Small intestine (tissue), 7 donors: ENCODE measurements around the gene TENT5C. TPM values are rescaled to one million over a fixed set of nuclear protein-coding genes. Genes with fewer than 3 reads are reported as not detected.

ENCODE experiments used
- DNase-seq, 2 donors: peaks; one replicate each; pipeline versions ENCODE4 v3.0.0 to v3.0.0-alpha.2; 2013
- FAIRE-seq: peaks from 2 replicates; lab custom pipeline; 2012; peaks lifted over from hg19 to GRCh38; lab: Jason Lieb, UNC
- H3K27ac ChIP-seq, 3 donors: one replicate each; pipeline ENCODE4 v1.5.1; 2013; ENCODE audit warnings: low read length in 2 of 3, mild to moderate bottlenecking in 2 of 3, control low read depth in 1 of 3, inconsistent platforms in 1 of 3, low read depth in 1 of 3, moderate library complexity in 1 of 3
- H3K27me3 ChIP-seq, 3 donors: one replicate each; pipeline ENCODE4 v1.6.1; 2013; ENCODE audit warnings: low read length in 3 of 3, inconsistent platforms in 1 of 3; ENCODE audit not compliant: control insufficient read depth in 3 of 3, insufficient read depth in 3 of 3
- H3K36me3 ChIP-seq, 3 donors: one replicate each; pipeline ENCODE4 v1.6.1; 2013; ENCODE audit warnings: low read length in 3 of 3, inconsistent platforms in 1 of 3, low read depth in 1 of 3, mild to moderate bottlenecking in 1 of 3, moderate library complexity in 1 of 3; ENCODE audit not compliant: control insufficient read depth in 3 of 3, insufficient read depth in 2 of 3
- H3K4me1 ChIP-seq, 3 donors: one replicate each; pipeline ENCODE4 v1.6.1; 2013; ENCODE audit warnings: low read length in 2 of 3, inconsistent platforms in 1 of 3, low read depth in 1 of 3, mild to moderate bottlenecking in 1 of 3, moderate library complexity in 1 of 3; ENCODE audit not compliant: control insufficient read depth in 3 of 3, insufficient read depth in 2 of 3
- H3K4me3 ChIP-seq, 3 donors: one replicate each; pipeline ENCODE4 v1.5.1; 2013; ENCODE audit warnings: low read length in 3 of 3, control low read depth in 1 of 3, inconsistent platforms in 1 of 3, low read depth in 1 of 3, mild to moderate bottlenecking in 1 of 3, moderate library complexity in 1 of 3
- H3K9me3 ChIP-seq, 2 donors: one replicate each; pipeline ENCODE4 v1.6.1; 2013; ENCODE audit warnings: low read depth in 1 of 2, low read length in 1 of 2; ENCODE audit not compliant: control insufficient read depth in 2 of 2, insufficient read depth in 1 of 2
- WGBS, 3 donors: extraction: QIAGEN DNeasy Blood & Tissue Kit; methylation state at CpG; one replicate each; pipeline ENCODE4 v1.1.7; 2013; 5-methylcytosine and 5-hydroxymethylcytosine counted together
- polyA plus RNA-seq, 4 donors: library from polyadenylated mRNA; stranded (reverse) in 3 of 4; unstranded in 1 of 4; fragments of 200-250 nt in 3 of 4; fragments of 120-200 nt in 1 of 4; gene quantifications; one replicate each; pipeline versions ENCODE4 v1.2.1 to v1.2.3, GENCODE V29; 2013
- donor health status: healthy with polysubstance abuse.
- donor health status: control.
- donor health status: control.
- donor health status: Bipolar disorder and iron deficiency.
- donor health status: healthy.

The TENT5C gene
- polyA plus RNA-seq, 4 donors, result 2.2 to 13.5 (median 3.9) TPM

GRCh38 chr1:117575586-117576225, 30.1 kb upstream of the TENT5C start:
- Histone ChIP-seq H3K27me3 (no peaks in the 10 kb centered on the region), H3K4me3 (no peak overlapping the region), H3K27ac (no peak overlapping the region), H3K4me1 (peaks cover 0 to 3% (median 0%) of the 10 kb centered on the region in 3 donors), H3K9me3 (no peaks in the 10 kb centered on the region), H3K36me3 (no peaks in the 10 kb centered on the region)
- FAIRE-seq, result no peak
- no peak for DNase-seq
- WGBS, 3 donors, result 77 to 87% (median 82%) methylated on average over 8 of the region's 8 CpGs

DNA sequence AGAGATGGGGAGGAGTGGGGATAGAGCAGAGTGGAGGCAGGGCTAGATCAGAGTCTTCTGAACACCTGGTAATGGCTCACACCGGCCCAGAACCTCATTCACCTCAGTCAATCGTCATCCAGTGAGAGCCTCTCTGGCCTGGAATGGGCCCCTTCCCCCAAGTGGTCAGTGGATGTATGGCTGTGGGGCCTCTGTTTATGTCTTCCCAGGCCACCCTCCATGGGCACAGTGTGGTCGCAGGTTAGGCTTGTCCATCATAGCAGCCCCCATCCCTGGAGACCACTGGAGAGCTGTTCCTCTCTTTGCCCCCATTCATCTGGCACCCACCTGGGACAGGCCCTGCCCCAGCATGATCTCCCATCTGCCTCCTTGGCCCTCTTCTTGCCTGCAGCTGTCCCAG, 29.6 kb upstream of the TENT5C start:
- Histone ChIP-seq H3K4me1 (peaks cover 0 to under 1% (median 0%) of the 10 kb centered on the region in 3 donors), H3K27me3 (no peaks in the 10 kb centered on the region), H3K4me3 (no peak overlapping the region), H3K36me3 (no peaks in the 10 kb centered on the region), H3K9me3 (no peaks in the 10 kb centered on the region), H3K27ac (no peak overlapping the region)
- FAIRE-seq, result no peak
- WGBS, 3 donors, result 77 to 93% (median 92%) methylated on average over 3 of the region's 3 CpGs
- DNase-seq, result no peak

- no peak for FAIRE-seq
- H3K27ac ChIP-seq, result no peak overlapping the region
- DNase-seq, result no peak
Measured at GRCh38 chr1:117577191-117577885, 28.5 kb upstream of the TENT5C start.

DNA sequence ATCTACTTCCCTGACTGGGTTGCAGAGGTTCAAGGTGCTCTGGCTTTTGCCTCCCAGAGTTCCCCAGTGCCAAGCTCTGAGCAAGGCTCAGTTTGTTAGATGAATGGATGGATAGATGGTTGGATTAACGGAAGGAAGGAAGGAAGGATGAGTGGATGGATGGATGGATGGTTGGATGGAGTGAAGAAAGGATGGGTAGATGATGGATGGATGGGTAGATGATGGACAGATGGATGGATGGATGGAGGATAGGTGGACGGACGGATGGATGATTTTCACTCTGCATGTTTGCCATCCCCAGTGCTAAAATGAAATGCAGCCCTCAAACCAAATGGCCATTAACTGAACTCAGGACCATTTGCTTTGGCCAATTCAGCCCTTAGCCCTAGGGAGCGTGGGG, 27.4 kb upstream of the TENT5C start:
- H3K36me3 ChIP-seq, result no peaks in the 10 kb centered on the region
- H3K4me1 ChIP-seq, result no peaks in the 10 kb centered on the region
- no peaks in the 10 kb centered on the region for H3K27me3 ChIP-seq
- H3K4me3 ChIP-seq, result no peak overlapping the region
- FAIRE-seq (no peak), DNase-seq (no peak)
- H3K9me3 ChIP-seq, result no peaks in the 10 kb centered on the region
- H3K27ac ChIP-seq, result no peak overlapping the region
- whole genome bisulfite sequencing, 3 donors, result 91 to 99% (median 92%) methylated on average over 4 of the region's 4 CpGs

More at GRCh38 chr1:117577191-117577885, 28.5 kb upstream of the TENT5C start:
- no peaks in the 10 kb centered on the region for H3K27me3 ChIP-seq
- no peak overlapping the region for H3K4me3 ChIP-seq
- H3K36me3 ChIP-seq, result no peaks in the 10 kb centered on the region
- no peaks in the 10 kb centered on the region for H3K4me1 ChIP-seq
- 78 to 89% (median 85%) methylated on average over 2 of the region's 2 CpGs for WGBS, 3 donors
- no peaks in the 10 kb centered on the region for H3K9me3 ChIP-seq

GRCh38 chr1:117579221-117579906, 26.5 kb upstream of the TENT5C start:
- Histone ChIP-seq H3K36me3 (no peaks in the 10 kb centered on the region), H3K9me3 (no peaks in the 10 kb centered on the region), H3K4me1 (no peaks in the 10 kb centered on the region), H3K4me3 (no peak overlapping the region), H3K27me3 (no peaks in the 10 kb centered on the region), H3K27ac (no peak overlapping the region)
- FAIRE-seq, result no peak
- DNase-seq, result no peak
- 81 to 84% (median 83%) methylated on average over 10 of the region's 10 CpGs for WGBS, 3 donors

DNA sequence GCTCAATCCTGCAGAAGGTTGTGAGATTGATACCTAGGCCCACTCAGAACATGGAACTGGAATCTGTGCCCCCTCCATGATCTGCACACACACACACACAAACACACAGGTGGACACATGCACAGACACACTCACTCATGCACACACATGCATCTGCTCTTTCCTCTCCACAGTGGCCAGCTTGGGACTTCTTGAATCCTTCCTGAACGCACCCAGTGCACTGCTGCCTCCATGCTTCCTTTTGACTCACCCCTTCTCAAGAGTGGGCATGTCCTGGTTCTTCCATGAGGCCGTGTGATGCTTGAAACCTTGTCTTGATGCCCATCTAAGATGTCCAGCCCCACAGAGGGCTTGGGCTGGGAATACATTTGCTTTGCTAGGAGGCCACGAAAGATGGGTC, 25.4 kb upstream of the TENT5C start:
- no peak overlapping the region for H3K27ac ChIP-seq
- H3K27me3 ChIP-seq, result no peaks in the 10 kb centered on the region
- no peak for DNase-seq
- no peaks in the 10 kb centered on the region for H3K4me1 ChIP-seq
- no peaks in the 10 kb centered on the region for H3K9me3 ChIP-seq
- H3K4me3 ChIP-seq, result no peak overlapping the region
- FAIRE-seq, result no peak
- WGBS, 3 donors, result 56 to 83% (median 70%) methylated on average over 3 of the region's 3 CpGs
- no peaks in the 10 kb centered on the region for H3K36me3 ChIP-seq

DNA sequence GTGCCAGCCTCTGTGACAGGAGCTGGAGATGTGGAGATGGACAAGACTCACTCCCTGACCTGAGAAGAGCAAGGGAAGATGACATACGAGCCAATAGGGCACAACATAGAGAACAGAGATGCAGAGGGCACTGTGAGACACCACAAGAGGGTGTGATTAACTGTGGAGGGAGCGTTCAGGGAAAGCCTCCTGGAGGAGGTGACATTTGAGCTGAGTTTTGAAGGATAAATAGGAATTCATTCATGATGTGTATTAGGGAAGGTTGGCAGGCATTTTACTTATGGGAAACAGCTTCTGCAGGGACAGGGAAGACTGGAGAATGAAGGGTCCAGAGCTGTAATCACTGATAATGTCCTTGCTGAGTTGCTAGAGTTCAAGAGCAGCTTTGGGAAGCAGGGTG, 25.0 kb upstream of the TENT5C start:
- H3K4me3 ChIP-seq, result no peak overlapping the region
- H3K27ac ChIP-seq, result no peak overlapping the region
- DNase-seq, result no peak
- no peaks in the 10 kb centered on the region for H3K9me3 ChIP-seq
- H3K27me3 ChIP-seq, result no peaks in the 10 kb centered on the region
- H3K4me1 ChIP-seq, result no peaks in the 10 kb centered on the region
- FAIRE-seq, result no peak
- H3K36me3 ChIP-seq, result no peaks in the 10 kb centered on the region
- 76 to 81% (median 76%) methylated on average over 2 of the region's 2 CpGs for WGBS, 3 donors

DNA sequence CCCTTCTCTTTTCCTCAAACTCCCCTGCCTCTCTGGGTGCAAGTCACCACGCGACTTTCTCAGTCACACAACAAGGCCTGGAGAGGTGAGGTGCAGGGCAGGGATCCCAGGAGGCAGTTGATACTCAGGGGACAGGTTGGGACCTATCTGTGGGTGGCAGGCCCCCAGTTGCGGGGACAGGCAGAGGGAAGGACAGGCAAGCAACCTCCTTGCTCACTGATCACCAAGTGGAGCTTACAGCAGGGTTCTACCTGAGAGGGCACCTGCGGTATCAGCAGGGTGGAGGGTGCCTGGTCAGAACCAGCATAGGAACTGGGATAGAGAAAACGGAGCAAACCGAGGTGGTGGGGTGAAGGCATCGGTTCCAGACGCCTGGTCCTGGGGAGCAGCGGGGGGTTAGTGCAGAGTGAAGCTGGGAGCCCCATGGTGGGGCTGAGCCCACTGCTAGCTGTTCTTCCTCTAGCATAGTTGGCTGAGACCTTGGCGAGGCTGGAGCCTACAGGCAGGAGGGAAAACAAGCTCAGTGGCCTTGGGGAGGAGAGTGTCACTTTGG, 24.4 kb upstream of the TENT5C start:
- Histone ChIP-seq H3K27ac (no peak overlapping the region), H3K36me3 (no peaks in the 10 kb centered on the region), H3K9me3 (no peaks in the 10 kb centered on the region), H3K4me3 (no peak overlapping the region), H3K4me1 (no peaks in the 10 kb centered on the region), H3K27me3 (no peaks in the 10 kb centered on the region)
- FAIRE-seq (no peak), DNase-seq (no peak)
- WGBS, 3 donors, result 84 to 89% (median 88%) methylated on average over 10 of the region's 10 CpGs
